Activated naive CD4-positive, alpha-beta T cell treated with anti-CD3 and anti-CD28 coated beads, Interleukin-2, amount 50 U/mL, for 72 hours (primary cell): ENCODE measurements around the gene PNPLA6. TPM values are rescaled to one million over a fixed set of nuclear protein-coding genes. Genes with fewer than 3 reads are reported as not detected.
"Not testable (repeated sequence)": the region's sequence is repeated elsewhere in the genome, so short reads cannot be mapped to it uniquely, and the experiment has no call there.

ENCODE experiments used
- ATAC-seq, 2 donors: fragments of 150-1000 bp; cut with Tn5 transposase; 2 replicates each; pipeline ENCODE4 v1.10.0; 2021; ENCODE audit warnings: mild to moderate bottlenecking in 2 of 2, moderate library complexity in 2 of 2
- DNase-seq, 2 donors: peaks; one replicate each; pipeline ENCODE4 v3.0.0; 2021 to 2022; ENCODE audit warnings: low spot score in 2 of 2
- H3K27ac Mint-ChIP-seq, 2 donors: one replicate each; pipeline ENCODE4 v1.8.0; 2022; ENCODE audit warnings: mild to moderate bottlenecking in 2 of 2, mixed read lengths in 2 of 2
- H3K36me3 Mint-ChIP-seq, 2 donors: one replicate each; pipeline ENCODE4 v1.8.0; 2022; ENCODE audit warnings: mixed read lengths in 2 of 2
- H3K9me3 Mint-ChIP-seq, 2 donors: one replicate each; pipeline ENCODE4 v1.8.0; 2022; ENCODE audit warnings: mixed read lengths in 2 of 2
- total RNA-seq, 2 donors: library from RNA; stranded (reverse); gene quantifications; one replicate each; pipeline ENCODE4 v1.2.3, GENCODE V29; 2022

Gene PNPLA6
- total RNA-seq, 2 donors from 2014 or later, result 102 to 138 TPM

GRCh38 chr19:7524992-7525739, 10.4 kb upstream of the PNPLA6 start:
- ATAC-seq (no peak), DNase-seq (no peak)
- Mint-ChIP-seq H3K36me3 (no peaks in the 10 kb centered on the region), H3K9me3 (no peaks in the 10 kb centered on the region), H3K27ac (no peak overlapping the region)

- no peak overlapping the region for H3K27ac Mint-ChIP-seq
- no peak for ATAC-seq
- H3K9me3 Mint-ChIP-seq, result no peaks in the 10 kb centered on the region
- no peak for DNase-seq
- no peaks in the 10 kb centered on the region for H3K36me3 Mint-ChIP-seq
Observed at GRCh38 chr19:7526059-7526929, 9.2 kb upstream of the PNPLA6 start.

DNA sequence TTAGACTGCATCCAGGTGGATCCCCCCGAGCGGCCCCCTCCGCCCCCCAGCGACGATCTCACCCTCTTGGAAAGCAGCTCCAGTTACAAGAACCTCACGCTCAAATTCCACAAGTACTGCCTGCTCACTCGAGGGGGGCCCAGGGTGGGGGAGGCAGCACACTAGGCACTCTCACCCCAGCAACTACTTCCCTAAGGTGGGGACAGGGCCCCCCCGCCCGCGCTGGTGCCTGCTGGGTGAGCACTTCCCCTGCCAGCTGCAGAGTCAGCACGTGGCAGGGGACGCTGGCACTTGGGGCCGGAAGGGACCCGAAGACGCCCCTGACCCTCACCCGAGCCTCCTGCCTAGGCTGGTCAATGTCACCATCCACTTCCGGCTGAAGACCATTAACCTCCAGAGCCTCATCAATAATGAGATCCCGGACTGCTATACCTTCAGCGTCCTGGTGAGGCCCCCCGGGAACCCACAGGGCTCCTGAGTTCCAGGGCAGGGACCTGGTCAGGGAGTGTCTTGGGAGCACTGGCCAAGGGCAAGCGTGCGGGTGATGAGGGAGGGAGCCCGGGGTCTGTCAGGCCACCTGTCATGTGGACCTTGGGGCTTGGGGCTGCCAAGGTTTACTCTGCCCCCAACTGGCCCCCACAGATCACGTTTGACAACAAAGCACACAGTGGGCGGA, 7.9 kb upstream of the PNPLA6 start:
- DNase-seq, result no peak
- ATAC-seq, result no peak
- Mint-ChIP-seq H3K9me3 (peaks cover 0 to 3% of the 10 kb centered on the region in 2 donors), H3K27ac (no peak overlapping the region), H3K36me3 (peaks cover 0 to 5% of the 10 kb centered on the region in 2 donors)

DNA sequence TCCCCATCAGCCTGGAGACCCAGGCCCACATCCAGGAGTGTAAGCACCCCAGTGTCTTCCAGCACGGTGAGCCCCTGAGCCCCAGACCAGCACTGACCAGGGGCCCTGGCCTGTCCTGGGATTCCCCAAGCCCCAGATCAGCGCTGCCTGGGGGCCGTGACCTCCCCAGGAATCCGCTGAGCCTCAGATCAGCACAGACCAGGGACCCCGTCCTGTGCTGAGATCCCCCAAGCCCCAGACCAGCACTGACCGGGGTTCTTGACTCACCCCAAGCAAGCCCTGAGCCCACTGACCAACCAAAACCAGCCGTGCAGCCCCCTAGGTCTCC, 7.4 kb upstream of the PNPLA6 start:
- no peak for ATAC-seq
- DNase-seq, result no peak
- Mint-ChIP-seq H3K9me3 (peaks cover 0 to 3% of the 10 kb centered on the region in 2 donors), H3K36me3 (peaks cover 0 to 5% of the 10 kb centered on the region in 2 donors), H3K27ac (no peak overlapping the region)

GRCh38 chr19:7528522-7529245, 6.8 kb upstream of the PNPLA6 start:
- DNase-seq (no peak), ATAC-seq (no peak)
- peaks cover 0 to 5% of the 10 kb centered on the region in 2 donors for H3K36me3 Mint-ChIP-seq
- H3K9me3 Mint-ChIP-seq, result peaks cover 0 to 3% of the 10 kb centered on the region in 2 donors
- H3K27ac Mint-ChIP-seq, result no peak overlapping the region

DNA sequence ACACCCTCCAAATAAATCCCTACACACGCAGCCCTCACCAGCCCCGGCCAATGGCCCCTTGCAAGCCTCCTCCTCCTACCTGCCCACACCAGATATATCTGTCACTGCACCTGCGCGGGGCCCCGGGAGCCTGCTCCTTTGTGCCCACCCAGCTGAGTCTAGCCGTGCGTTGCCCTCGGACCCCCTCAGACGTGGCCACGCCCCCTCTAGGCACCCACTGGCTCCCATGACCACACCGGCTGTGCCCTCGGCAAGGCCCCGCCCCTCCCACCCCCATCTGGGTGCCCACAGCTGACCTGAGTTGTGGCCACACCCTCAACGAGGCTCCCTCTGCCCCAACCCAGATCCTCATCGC, 6.3 kb upstream of the PNPLA6 start:
- DNase-seq (no peak), ATAC-seq (no peak)
- peaks cover 0 to 3% of the 10 kb centered on the region in 2 donors for H3K9me3 Mint-ChIP-seq

DNA sequence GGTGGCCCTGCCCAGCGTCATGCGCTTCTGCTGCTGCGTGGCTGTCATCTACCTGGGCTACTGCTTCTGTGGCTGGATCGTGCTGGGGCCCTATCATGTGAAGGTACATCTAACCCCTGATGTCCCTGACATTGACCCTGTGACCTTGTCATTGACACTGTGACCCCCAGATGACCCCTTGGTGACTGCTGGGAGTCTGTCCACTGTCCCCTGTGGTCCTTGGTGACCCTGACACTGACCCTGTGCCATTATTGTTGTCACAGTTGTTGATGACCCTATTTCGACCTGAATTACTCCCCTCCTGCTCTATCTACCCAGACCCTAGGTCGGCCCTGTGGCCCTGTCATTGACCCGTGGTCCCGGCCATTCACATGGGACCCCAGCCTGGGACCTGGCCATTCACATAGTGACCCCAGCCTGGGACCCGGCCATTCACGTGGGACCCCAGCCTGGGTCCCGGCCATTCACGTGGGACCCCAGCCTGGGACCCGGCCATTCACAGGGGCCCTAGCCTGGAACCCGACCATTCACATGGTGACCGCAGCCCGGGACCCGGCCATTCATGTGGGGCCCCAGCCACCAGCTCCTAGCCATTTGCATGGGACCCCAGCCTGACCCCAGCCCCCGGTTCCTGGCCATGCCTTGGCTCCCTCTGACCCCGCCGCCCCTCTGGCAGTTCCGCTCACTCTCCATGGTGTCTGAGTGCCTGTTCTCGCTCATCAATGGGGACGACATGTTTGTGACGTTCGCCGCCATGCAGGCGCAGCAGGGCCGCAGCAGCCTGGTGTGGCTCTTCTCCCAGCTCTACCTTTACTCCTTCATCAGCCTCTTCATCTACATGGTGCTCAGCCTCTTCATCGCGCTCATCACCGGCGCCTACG, 5.7 kb upstream of the PNPLA6 start:
- no peak overlapping the region for H3K27ac Mint-ChIP-seq
- peaks cover 0 to 3% of the 10 kb centered on the region in 2 donors for H3K9me3 Mint-ChIP-seq
- peaks cover 0 to 5% of the 10 kb centered on the region in 2 donors for H3K36me3 Mint-ChIP-seq
- ATAC-seq (no peak), DNase-seq (no peak)

More for the DNA sequence above, 6.3 kb upstream of the PNPLA6 start:
- Mint-ChIP-seq H3K36me3 (peaks cover 0 to 5% of the 10 kb centered on the region in 2 donors), H3K27ac (no peak overlapping the region)

DNA sequence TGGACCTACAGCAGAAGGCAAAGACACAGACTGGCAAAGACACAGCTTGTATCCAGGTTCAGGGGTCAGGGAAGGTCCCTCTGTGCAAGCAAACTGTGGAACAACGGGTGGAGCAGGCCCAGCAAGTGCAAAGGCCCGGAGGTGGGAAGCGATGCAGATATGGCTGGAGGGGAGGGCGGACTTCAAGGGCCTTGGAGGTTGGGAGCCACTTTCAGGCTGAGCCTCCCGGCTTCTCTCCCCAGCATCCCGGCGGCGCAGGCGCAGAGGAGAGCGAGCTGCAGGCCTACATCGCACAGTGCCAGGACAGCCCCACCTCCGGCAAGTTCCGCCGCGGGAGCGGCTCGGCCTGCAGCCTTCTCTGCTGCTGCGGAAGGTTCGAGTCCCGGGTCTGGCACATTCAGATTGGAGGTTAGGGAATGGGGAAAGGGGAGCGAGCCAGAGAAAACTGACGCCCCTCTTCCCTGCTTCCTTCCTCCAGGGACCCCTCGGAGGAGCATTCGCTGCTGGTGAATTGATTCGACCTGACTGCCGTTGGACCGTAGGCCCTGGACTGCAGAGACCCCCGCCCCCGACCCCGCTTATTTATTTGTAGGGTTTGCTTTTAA, 2.1 kb upstream of the PNPLA6 start:
- DNase-seq, result no peak
- Mint-ChIP-seq H3K36me3 (peaks cover 5 to 6% of the 10 kb centered on the region in 2 donors), H3K9me3 (peaks cover 0 to 3% of the 10 kb centered on the region in 2 donors), H3K27ac (peak overlapping the region; percentile 87 to 90)
- ATAC-seq, result no peak

DNA sequence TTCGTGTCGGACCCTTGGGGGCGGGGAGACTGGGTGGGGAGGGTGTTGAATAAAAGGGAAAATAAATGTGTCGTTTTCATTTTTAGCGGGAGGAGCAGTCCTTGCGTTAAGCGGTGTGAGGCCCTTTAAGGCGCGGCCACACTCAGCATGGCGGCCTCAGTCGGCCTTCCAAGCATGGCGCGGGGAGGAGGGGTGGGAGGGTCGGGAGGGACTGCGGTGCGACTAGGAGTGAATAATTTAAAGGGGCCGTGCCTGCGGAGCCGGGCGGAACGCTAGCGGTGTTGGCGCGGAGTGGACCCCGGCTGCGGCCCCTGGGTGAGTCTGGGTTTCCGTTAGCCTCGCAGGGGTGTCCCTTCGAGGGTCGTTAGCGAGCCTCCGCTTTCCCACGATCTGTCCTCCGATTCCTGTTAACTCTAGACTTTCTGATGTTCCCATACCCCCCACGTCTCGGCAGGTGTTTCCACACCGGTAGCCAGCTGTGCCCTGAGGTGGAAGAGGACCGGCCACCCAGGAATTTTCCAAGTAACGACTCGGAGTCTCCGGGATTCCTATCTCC, 1.5 kb upstream of the PNPLA6 start:
- H3K27ac Mint-ChIP-seq, result peak overlapping the region; percentile 90 to 97
- H3K9me3 Mint-ChIP-seq, result peaks cover 0 to 3% of the 10 kb centered on the region in 2 donors
- H3K36me3 Mint-ChIP-seq, result peaks cover 5 to 6% of the 10 kb centered on the region in 2 donors
- ATAC-seq (peak; percentile 23 to 57), DNase-seq (peak in 1 of 2 donors; percentile 79)

DNA sequence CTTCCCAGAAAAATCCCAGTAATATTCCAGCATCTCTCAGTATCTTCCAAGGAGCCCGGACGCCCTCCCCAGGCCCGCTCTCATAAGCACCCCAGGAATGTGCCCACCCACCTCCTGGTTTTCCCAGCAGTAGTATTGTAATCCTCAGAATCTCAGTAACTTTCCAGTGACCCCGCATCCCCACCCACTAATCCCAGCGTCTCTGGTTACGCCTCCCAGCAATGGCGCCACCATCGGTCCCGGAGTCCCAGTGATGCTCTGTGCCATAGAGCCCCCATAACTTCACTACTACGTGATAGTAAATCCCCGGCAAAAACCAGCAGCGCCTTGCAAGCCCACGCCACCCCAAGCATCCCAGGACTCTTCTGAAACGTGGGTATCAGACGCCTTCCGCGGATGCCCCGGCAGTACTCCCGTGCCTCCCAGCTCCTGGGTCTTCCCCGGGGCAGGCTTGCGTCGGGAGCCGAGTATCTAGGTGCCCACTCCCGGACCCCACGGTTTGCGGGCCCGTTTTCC, 928 bp upstream of the PNPLA6 start:
- DNase-seq, result no peak
- Mint-ChIP-seq H3K27ac (peak overlapping the region; percentile 90 to 97), H3K36me3 (peaks cover 5 to 6% of the 10 kb centered on the region in 2 donors), H3K9me3 (peaks cover 0 to 3% of the 10 kb centered on the region in 2 donors)
- ATAC-seq, result peak; percentile 21 to 46

- no peak for DNase-seq
- peaks cover 6 to 9% of the 10 kb centered on the region in 2 donors for H3K36me3 Mint-ChIP-seq
- ATAC-seq, result no peak
- H3K27ac Mint-ChIP-seq, result peak overlapping the region; percentile 2 to 90
- H3K9me3 Mint-ChIP-seq, result peaks cover 0 to 3% of the 10 kb centered on the region in 2 donors
Observed at GRCh38 chr19:7535998-7536695, 630 bp downstream of the PNPLA6 start.

GRCh38 chr19:7538990-7539389, 3.5 kb downstream of the PNPLA6 start:
- H3K36me3 Mint-ChIP-seq, result peaks cover 6 to 12% of the 10 kb centered on the region in 2 donors
- not testable (repeated sequence) for ATAC-seq, DNase-seq, H3K9me3 Mint-ChIP-seq, H3K27ac Mint-ChIP-seq

- Mint-ChIP-seq H3K36me3 (peaks cover 6 to 12% of the 10 kb centered on the region in 2 donors), H3K27ac (peak overlapping the region in 1 of 2 donors; percentile 17), H3K9me3 (no peaks in the 10 kb centered on the region)
- ATAC-seq (no peak), DNase-seq (no peak)
Observed at GRCh38 chr19:7539827-7540425, 4.4 kb downstream of the PNPLA6 start.
